HepG2 (cell line): Measurements from ENCODE around the gene HNF1B. TPM values are rescaled to one million over a fixed set of nuclear protein-coding genes. Genes with fewer than 3 reads are reported as not detected.

Experiments
- ATAC-seq: fragments of 200-7000 bp; cut with Tn5 transposase; 3 replicates; pipeline ENCODE4 v1.9.1; 2020; ENCODE audit warnings: mild to moderate bottlenecking, moderate library complexity
- BruUV-seq: library from RNA; stranded (reverse); fragments of 400-500 nt; replicated peaks from 2 replicates; lab custom pipeline; 2021; lab: Mats Ljungman, UMichigan
- CTCF ChIA-PET: fragments of 300-600 bp; formaldehyde crosslinking; extraction: SDS; loops from one replicate; lab custom pipeline; 2021; ENCODE audit warnings: low total read pairs, inconsistent platforms, low intra/inter-chr PET ratio; lab: Yijun Ruan, JAX
- POLR2A ChIA-PET: fragments of 350-600 bp; sonication (Branson Sonifier 250); formaldehyde crosslinking; loops from one replicate; lab custom pipeline; 2020; ENCODE audit warnings: antibody characterized with exemption, inconsistent platforms; lab: Yijun Ruan, JAX
- DNase-seq: peaks from one replicate; pipeline ENCODE4 v3.0.0-alpha.2; 2015; ENCODE audit warnings: low spot score
- FAIRE-seq: peaks from 3 replicates; lab custom pipeline; 2011; peaks lifted over from hg19 to GRCh38; lab: Jason Lieb, UNC
- H2AFZ ChIP-seq: one replicate; pipeline ENCODE4 v1.6.1; 2011; ENCODE audit warnings: low read length, inconsistent platforms
- H3K27ac ChIP-seq: fragments of 300-600 bp; 3 replicates; pipeline ENCODE4 v1.8.0; 2011; ENCODE audit warnings: mixed run types, mild to moderate bottlenecking, mixed read lengths, low read length, inconsistent platforms; ENCODE audit not compliant: insufficient read depth; ENCODE audit errors: extremely low read length
- H3K27me3 ChIP-seq, 2 experiments: fragments of 200-600 bp in 1 of 2; 2 replicates in 1 of 2; 3 replicates in 1 of 2; pipeline versions ENCODE4 v1.6.0 to v1.8.0; 2011; ENCODE audit warnings: low read length in 2 of 2, mild to moderate bottlenecking in 2 of 2, moderate library complexity in 2 of 2, inconsistent platforms in 1 of 2; ENCODE audit not compliant: insufficient read depth in 2 of 2, control insufficient read depth in 1 of 2
- H3K36me3 ChIP-seq, 2 experiments: fragments of 200-600 bp in 1 of 2; replicated peaks in 1 of 2; 2 replicates in 1 of 2; 3 replicates in 1 of 2; pipeline versions ENCODE4 v1.5.1 to v1.8.0; 2011; ENCODE audit warnings: low read length in 2 of 2, inconsistent platforms in 1 of 2; ENCODE audit not compliant: insufficient read depth in 2 of 2, control insufficient read depth in 1 of 2
- H3K4me1 ChIP-seq: 2 replicates; pipeline ENCODE4 v1.5.1; 2012; ENCODE audit warnings: low read length, inconsistent platforms; ENCODE audit not compliant: insufficient read depth
- H3K4me2 ChIP-seq: 2 replicates; pipeline ENCODE4 v1.6.0; 2011; ENCODE audit warnings: low read depth, low read length, inconsistent platforms
- H3K4me3 ChIP-seq, 3 experiments: fragments of 200-600 bp in 1 of 3; sonication (generic), shearing (Covaris generic) in 1 of 3; replicated peaks in 1 of 3; 2 replicates each; pipeline ENCODE4 v1.5.1; 2011 to 2016; ENCODE audit warnings: low read length in 3 of 3, inconsistent platforms in 2 of 3, low read depth in 2 of 3, mild to moderate bottlenecking in 2 of 3, control low read depth in 1 of 3, mixed read lengths in 1 of 3; ENCODE audit not compliant: insufficient read depth in 1 of 3
- H3K79me2 ChIP-seq: one replicate; pipeline ENCODE4 v1.6.1; 2011; ENCODE audit warnings: low read length, inconsistent platforms; ENCODE audit not compliant: insufficient read depth
- H3K9ac ChIP-seq: 2 replicates; pipeline ENCODE4 v1.6.0; 2011; ENCODE audit warnings: mild to moderate bottlenecking, low read depth, low read length, inconsistent platforms; ENCODE audit not compliant: insufficient read depth
- H3K9me3 ChIP-seq: 2 replicates; pipeline ENCODE4 v1.5.1; 2012; ENCODE audit warnings: mild to moderate bottlenecking, low read length
- H4K20me1 ChIP-seq: 2 replicates; pipeline ENCODE4 v1.6.0; 2011; ENCODE audit warnings: inconsistent platforms, mild to moderate bottlenecking, low read length, moderate library complexity; ENCODE audit not compliant: insufficient read depth
- CBX2 ChIP-seq, 2 experiments: fragments of 200-600 bp in 1 of 2; sonication (generic); formaldehyde crosslinking in 1 of 2; IDR thresholded peaks; 2 replicates each; pipeline versions ENCODE4 v1.7.0 to v1.8.1; 2018 to 2022; ENCODE audit warnings: low read depth in 2 of 2, low read length in 1 of 2, mild to moderate bottlenecking in 1 of 2, missing genetic modification reagents in 1 of 2
- KLF11 ChIP-seq: IDR thresholded peaks from 2 replicates; pipeline ENCODE4 v1.6.1; 2016; ENCODE audit warnings: missing compliant biosample characterization
- KLF12 ChIP-seq: sonication (generic); formaldehyde crosslinking; IDR thresholded peaks from 2 replicates; pipeline ENCODE4 v1.4.0; 2020; ENCODE audit warnings: missing genetic modification reagents, borderline replicate concordance
- MTA1 ChIP-seq: sonication (generic); formaldehyde crosslinking; IDR thresholded peaks from 2 replicates; pipeline ENCODE4 v1.4.0; 2020; ENCODE audit warnings: missing genetic modification reagents, mild to moderate bottlenecking, borderline replicate concordance
- PPARG ChIP-seq: conservative IDR thresholded peaks from 2 replicates; pipeline ENCODE4 v1.6.1; 2016; ENCODE audit warnings: missing biosample characterization, missing genetic modification reagents
- SMARCC2 ChIP-seq: fragments of 450-650 bp; IDR thresholded peaks from 2 replicates; pipeline ENCODE4 v1.6.1; 2017; ENCODE audit warnings: antibody characterized with exemption, mild to moderate bottlenecking
- ZNF367 ChIP-seq: sonication (generic); formaldehyde crosslinking; IDR thresholded peaks from 2 replicates; pipeline ENCODE4 v1.4.0; 2020; ENCODE audit warnings: missing genetic modification reagents, borderline replicate concordance
- ZNF605 ChIP-seq: sonication (generic); formaldehyde crosslinking; IDR thresholded peaks from 2 replicates; pipeline ENCODE4 v1.8.0; 2022; ENCODE audit warnings: mild to moderate bottlenecking, missing genetic modification reagents
- ZNF773 ChIP-seq: sonication (generic); formaldehyde crosslinking; IDR thresholded peaks from 2 replicates; pipeline ENCODE4 v1.4.0; 2020; ENCODE audit warnings: missing genetic modification reagents, borderline replicate concordance
- WGBS: methylation state at CpG from one replicate; pipeline ENCODE4 v1.1.6; 2017; ENCODE audit warnings: low lambda C conversion rate; 5-methylcytosine and 5-hydroxymethylcytosine counted together
- in situ Hi-C: cut with HindIII; loops from 2 replicates; pipeline ENCODE4 v1.10.0; 2017; ENCODE audit warnings: low pct_unique_long_range_greater_than_20kb; ENCODE audit not compliant: extremely low pct_ligation_motif_present
- intact Hi-C: fragments of 100-400 bp; cut with micrococcal nuclease; formaldehyde crosslinking; loops from one replicate; pipeline ENCODE4 v1.10.0; 2022; ENCODE audit not compliant: unreplicated experiment
- polyA plus RNA-seq, 8 experiments: library from polyadenylated mRNA; depleted of rRNA in 3 of 8; stranded (reverse) in 7 of 8; unstranded in 1 of 8; fragments of >200 nt; fragmentation: Illumina TruSeq in 4 of 8; extraction: Trizol in 4 of 8; gene quantifications; 2 replicates each; pipeline versions ENCODE4 v1.2.1 to v1.2.3, GENCODE V29; 2011 to 2016; ENCODE audit warnings: low read depth in 4 of 8, missing spikeins in 1 of 8, mixed read lengths in 1 of 8; ENCODE audit not compliant: insufficient read depth in 1 of 8
- total RNA-seq, 5 experiments: library from RNA; depleted of rRNA; stranded (reverse); fragments of >200 nt; fragmentation: Illumina TruSeq; extraction: Trizol; gene quantifications; 2 replicates each; pipeline ENCODE4 v1.2.3, GENCODE V29; 2016; ENCODE audit warnings: low read depth in 1 of 5
- TF ChIP-seq, protein P1 (sequence below): sonication (generic); formaldehyde crosslinking; IDR thresholded peaks from 2 replicates; pipeline ENCODE4 v1.5.0; 2020; ENCODE audit warnings: missing genetic modification reagents
- TF ChIP-seq, protein P2 (sequence below): sonication (generic); formaldehyde crosslinking; IDR thresholded peaks from 2 replicates; pipeline ENCODE4 v1.9.0; 2021; ENCODE audit warnings: missing genetic modification reagents, borderline replicate concordance
- TF ChIP-seq, protein P3 (sequence below): sonication (generic); formaldehyde crosslinking; IDR thresholded peaks from 2 replicates; pipeline ENCODE4 v1.5.0; 2020; ENCODE audit warnings: mild to moderate bottlenecking, missing genetic modification reagents

HNF1B gene
- total and polyA plus RNA-seq, 2 of the 13 experiments (the other 11 are each of a cell fraction or from before 2014, with no cell fraction given) = 1.9 to 5.3 TPM

DNA sequence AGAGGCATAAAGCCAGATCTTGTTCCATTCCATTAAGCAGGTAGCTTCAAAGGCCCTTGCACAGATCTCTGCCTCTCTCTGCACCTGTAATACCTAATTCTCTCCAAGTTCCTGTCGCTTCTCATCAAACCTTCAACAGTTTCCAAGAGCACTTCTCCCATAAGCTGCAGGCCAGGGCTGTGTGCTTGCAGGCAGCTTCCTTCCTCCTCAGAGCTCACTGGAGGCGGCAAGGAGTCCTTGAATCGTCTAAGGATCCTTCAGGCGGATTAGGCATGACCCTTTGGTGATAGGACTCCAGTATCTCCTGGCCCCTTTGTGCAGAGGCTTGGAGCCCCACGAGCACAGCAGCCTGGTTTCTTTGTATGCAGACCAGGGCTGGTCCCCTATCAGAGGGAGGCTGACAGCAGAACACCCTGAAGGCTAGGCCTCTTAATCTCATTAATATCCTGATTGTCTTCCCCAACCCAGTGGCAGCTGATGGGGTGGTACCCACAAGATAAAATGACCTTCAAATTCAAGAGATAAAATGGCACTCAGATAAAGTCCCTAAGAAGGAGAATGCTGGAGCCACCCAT is 19.8 kb downstream of the HNF1B start:
- TF ChIP-seq, protein P1, sequence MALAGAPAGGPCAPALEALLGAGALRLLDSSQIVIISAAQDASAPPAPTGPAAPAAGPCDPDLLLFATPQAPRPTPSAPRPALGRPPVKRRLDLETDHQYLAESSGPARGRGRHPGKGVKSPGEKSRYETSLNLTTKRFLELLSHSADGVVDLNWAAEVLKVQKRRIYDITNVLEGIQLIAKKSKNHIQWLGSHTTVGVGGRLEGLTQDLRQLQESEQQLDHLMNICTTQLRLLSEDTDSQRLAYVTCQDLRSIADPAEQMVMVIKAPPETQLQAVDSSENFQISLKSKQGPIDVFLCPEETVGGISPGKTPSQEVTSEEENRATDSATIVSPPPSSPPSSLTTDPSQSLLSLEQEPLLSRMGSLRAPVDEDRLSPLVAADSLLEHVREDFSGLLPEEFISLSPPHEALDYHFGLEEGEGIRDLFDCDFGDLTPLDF (CRISPR knock-in tag) = no peak
- TF ChIP-seq, protein P2, sequence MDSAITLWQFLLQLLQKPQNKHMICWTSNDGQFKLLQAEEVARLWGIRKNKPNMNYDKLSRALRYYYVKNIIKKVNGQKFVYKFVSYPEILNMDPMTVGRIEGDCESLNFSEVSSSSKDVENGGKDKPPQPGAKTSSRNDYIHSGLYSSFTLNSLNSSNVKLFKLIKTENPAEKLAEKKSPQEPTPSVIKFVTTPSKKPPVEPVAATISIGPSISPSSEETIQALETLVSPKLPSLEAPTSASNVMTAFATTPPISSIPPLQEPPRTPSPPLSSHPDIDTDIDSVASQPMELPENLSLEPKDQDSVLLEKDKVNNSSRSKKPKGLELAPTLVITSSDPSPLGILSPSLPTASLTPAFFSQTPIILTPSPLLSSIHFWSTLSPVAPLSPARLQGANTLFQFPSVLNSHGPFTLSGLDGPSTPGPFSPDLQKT (CRISPR knock-in tag) = no peak
- TF ChIP-seq ZNF773 (CRISPR knock-in tag) (no peak), ZNF367 (CRISPR knock-in tag) (no peak), PPARG (CRISPR knock-in tag) (no peak), KLF12 (CRISPR knock-in tag) (no peak), KLF11 (CRISPR knock-in tag) (no peak), CBX2 (IDR thresholded peaks at IDR 0.05; ENCODE audit: low read depth, low read length) (no peak), CBX2 (CRISPR knock-in tag; IDR thresholded peaks at IDR 0.05; ENCODE audit: low read depth) (no peak), SMARCC2 (no peak), MTA1 (CRISPR knock-in tag) (no peak), ZNF605 (CRISPR knock-in tag) (no peak)
- TF ChIP-seq, protein P3, sequence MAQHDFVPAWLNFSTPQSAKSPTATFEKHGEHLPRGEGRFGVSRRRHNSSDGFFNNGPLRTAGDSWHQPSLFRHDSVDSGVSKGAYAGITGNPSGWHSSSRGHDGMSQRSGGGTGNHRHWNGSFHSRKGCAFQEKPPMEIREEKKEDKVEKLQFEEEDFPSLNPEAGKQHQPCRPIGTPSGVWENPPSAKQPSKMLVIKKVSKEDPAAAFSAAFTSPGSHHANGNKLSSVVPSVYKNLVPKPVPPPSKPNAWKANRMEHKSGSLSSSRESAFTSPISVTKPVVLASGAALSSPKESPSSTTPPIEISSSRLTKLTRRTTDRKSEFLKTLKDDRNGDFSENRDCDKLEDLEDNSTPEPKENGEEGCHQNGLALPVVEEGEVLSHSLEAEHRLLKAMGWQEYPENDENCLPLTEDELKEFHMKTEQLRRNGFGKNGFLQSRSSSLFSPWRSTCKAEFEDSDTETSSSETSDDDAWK = no peak
- Histone ChIP-seq H3K9me3 (no peaks in the 10 kb centered on the region), H3K36me3 (peaks cover 12 to 42% of the 10 kb centered on the region in 2 experiments; a peak in 3 of 5 replicates), H3K4me2 (no peak overlapping the region), H3K4me1 (peaks cover 39% of the 10 kb centered on the region), H3K79me2 (no peaks in the 10 kb centered on the region), H3K27me3 (no peaks in the 10 kb centered on the region), H4K20me1 (no peaks in the 10 kb centered on the region), H3K27ac (no peak overlapping the region), H3K9ac (no peak overlapping the region), H3K4me3 (no peak overlapping the region), H2AFZ (no peak overlapping the region)
- ATAC-seq (no peak), FAIRE-seq (no peak), DNase-seq (no peak)
- intact Hi-C loops (no loop called here), in situ Hi-C loops (no loop called here)
- BruUV-seq = no TSS peak
- POLR2A ChIA-PET = no interaction called here
- 97% methylated on average over 5 of the region's 5 CpGs for WGBS
- CTCF ChIA-PET = no interaction called here
